Activated naive CD4-positive, alpha-beta T cell treated with anti-CD3 and anti-CD28 coated beads, Interleukin-2, amount 50 U/mL, for 72 hours (primary cell): Measurements from ENCODE around the gene RALGAPA1. TPM values are rescaled to one million over a fixed set of nuclear protein-coding genes. Genes with fewer than 3 reads are reported as not detected.
"Not testable (repeated sequence)": the region's sequence is repeated elsewhere in the genome, so short reads cannot be mapped to it uniquely, and the experiment has no call there.

Experiments used
- ATAC-seq, 2 donors: fragments of 150-1000 bp; cut with Tn5 transposase; 2 replicates each; pipeline ENCODE4 v1.10.0; 2021; ENCODE audit warnings: mild to moderate bottlenecking in 2 of 2, moderate library complexity in 2 of 2
- DNase-seq, 2 donors: peaks; one replicate each; pipeline ENCODE4 v3.0.0; 2021 to 2022; ENCODE audit warnings: low spot score in 2 of 2
- H3K27ac Mint-ChIP-seq, 2 donors: one replicate each; pipeline ENCODE4 v1.8.0; 2022; ENCODE audit warnings: mild to moderate bottlenecking in 2 of 2, mixed read lengths in 2 of 2
- H3K36me3 Mint-ChIP-seq, 2 donors: one replicate each; pipeline ENCODE4 v1.8.0; 2022; ENCODE audit warnings: mixed read lengths in 2 of 2
- H3K9me3 Mint-ChIP-seq, 2 donors: one replicate each; pipeline ENCODE4 v1.8.0; 2022; ENCODE audit warnings: mixed read lengths in 2 of 2
- total RNA-seq, 2 donors: library from RNA; stranded (reverse); gene quantifications; one replicate each; pipeline ENCODE4 v1.2.3, GENCODE V29; 2022

The RALGAPA1 gene
- total RNA-seq, 2 donors from 2014 or later = 22.5 to 34.7 TPM

DNA sequence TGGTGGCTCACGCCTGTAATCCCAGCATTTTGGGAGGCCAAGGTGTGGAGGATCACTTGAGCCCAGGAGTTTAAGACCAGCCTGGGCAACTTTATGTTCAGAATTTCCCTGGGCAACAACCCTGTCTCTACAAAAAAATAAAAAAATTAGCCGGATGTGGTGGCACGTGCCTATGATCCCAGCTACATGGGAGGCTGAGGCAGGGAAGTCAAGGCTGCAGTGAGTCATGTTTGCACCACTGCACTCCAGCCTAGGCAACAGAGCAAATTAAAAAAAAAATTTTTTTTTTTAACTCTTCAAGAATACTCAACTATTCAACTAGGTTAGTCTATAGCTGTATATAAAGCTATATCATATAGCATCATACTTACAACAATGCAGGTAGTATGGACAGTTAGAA lies 113.0 kb downstream of the RALGAPA1 start:
- Mint-ChIP-seq H3K36me3 (no peaks in the 10 kb centered on the region), H3K27ac (peak overlapping the region in 1 of 2 donors; percentile 53), H3K9me3 (no peaks in the 10 kb centered on the region)
- ATAC-seq (no peak), DNase-seq (no peak)

DNA sequence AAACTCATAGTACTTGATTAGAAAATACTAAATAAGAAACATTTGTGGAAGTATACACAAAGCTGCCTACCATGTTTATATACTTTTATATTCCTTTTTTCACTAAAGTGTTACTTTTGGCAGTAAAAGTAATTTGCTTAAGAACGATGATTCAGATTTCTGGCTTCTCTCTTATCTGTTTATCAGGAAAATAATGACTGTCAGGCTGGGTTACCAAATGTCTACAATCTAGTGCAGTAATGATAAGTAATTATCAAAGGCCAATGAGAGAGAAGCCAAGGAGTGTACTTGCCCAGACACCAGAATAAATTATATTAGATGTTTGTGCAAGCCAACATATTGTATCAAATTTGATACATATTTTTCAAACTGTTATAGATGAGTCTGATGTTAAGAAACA lies 113.4 kb downstream of the RALGAPA1 start:
- DNase-seq = no peak
- Mint-ChIP-seq H3K9me3 (no peaks in the 10 kb centered on the region), H3K36me3 (no peaks in the 10 kb centered on the region), H3K27ac (peak overlapping the region in 1 of 2 donors; percentile 53)
- ATAC-seq = no peak

DNA sequence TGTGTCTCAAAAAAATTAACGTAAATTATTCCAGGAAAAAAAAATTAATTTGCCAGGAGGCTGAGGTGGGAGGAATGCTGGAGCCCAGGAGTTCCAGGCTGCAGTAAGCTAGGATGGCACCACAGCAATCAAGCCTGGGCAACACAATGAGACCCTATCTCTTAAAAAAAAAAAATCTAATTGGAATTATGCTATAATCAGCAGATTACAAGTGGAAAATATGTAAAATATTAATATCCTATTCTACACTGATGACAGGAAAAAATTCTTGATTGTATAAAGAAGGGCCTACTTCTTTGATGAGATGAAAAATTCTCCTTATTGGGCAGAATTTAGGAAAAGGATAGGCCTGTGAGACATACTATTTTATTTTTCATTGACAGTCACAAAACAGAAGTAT lies 114.0 kb downstream of the RALGAPA1 start:
- no peak for DNase-seq
- Mint-ChIP-seq H3K9me3 (no peaks in the 10 kb centered on the region), H3K27ac (no peak overlapping the region), H3K36me3 (no peaks in the 10 kb centered on the region)
- ATAC-seq = no peak

DNA sequence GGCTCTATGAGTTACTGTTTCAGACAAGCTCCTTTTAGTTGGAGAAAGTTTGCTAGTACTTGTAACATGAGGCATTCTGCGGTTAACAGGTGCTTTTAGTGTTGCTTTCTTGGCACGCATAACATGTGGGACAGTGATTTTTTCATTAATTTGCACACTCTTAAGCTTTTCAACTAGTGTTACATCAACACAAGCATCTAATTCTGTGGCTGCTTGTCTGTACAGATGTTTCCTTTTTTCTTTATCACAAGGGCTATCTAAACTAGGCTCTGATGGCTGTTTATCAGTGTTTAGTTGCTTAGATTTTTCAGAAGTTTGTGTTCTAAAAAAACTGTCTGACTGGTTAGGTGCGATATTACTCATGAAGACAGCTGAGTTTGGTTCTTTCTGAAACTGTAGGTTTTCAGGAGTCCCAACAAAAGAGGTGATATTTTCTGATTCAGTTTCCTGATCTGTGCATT lies 120.1 kb downstream of the RALGAPA1 start:
- peak; percentile 59 to 90 for ATAC-seq
- H3K9me3 Mint-ChIP-seq = no peaks in the 10 kb centered on the region

DNA sequence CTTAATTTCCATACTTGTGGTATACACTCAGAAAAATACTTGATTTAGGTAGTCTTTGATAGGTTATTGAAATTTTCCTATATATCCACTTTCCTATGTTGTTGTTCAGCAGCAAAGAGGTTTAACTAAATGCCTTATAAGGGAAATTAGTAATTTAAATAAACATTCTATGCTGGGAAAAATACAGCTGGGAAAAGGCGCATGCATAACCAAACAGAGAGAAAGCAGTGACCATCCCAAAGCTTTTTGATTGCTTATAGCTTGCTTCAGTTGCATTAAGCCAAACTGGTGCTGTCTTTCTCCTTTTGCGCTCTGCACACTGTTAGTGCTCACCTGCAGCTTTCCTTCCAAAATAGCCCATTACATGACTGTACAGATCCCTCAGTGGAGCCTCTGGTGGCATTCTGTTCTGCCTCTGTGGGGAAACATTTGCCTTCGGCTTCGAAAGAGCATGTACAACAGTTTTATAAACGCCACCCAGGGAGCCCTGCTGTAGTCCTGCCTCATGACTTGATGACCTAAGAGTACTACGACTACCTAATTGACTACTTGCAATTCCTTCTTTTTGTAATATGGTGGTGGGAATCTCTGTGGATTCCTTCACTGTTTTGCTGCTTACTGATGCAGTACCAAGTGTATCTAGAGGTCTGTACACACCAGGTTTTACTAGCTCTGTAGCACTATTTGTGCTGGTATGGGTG lies 120.8 kb downstream of the RALGAPA1 start:
- Mint-ChIP-seq H3K27ac (peak overlapping the region in 1 of 2 donors; percentile 89), H3K9me3 (no peaks in the 10 kb centered on the region)
- DNase-seq = no peak

More for the DNA sequence above, 120.1 kb downstream of the RALGAPA1 start:
- peaks cover 0 to 4% of the 10 kb centered on the region in 2 donors for H3K36me3 Mint-ChIP-seq
- peak overlapping the region; percentile 47 to 89 for H3K27ac Mint-ChIP-seq
- DNase-seq = no peak

DNA sequence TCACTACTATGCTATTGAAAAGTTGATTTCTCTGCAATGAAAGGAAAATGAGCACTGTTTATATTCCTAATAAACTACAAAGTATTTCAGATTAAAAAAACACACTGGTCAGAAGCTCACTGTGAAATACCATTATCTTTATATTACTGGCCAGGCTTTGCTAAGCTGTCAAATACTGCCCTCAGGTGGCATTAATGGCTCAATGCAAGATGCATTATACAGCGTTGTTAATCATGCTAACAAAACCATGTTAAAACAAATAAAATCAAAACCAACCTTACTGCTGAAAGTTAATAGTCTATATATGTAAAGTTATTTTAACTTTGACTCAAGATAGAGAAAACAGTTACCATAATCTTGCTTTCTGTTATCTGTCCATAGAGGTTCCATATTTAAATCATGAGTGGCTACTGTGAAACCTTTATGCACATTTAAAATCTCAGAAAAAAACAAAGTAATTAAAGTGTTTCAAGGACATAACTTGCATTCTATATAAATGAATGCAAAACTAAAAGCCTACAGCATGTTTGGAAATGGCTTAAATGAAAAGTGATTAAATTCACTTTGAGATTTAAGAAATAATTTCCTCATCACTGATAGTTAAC lies 121.7 kb downstream of the RALGAPA1 start:
- Mint-ChIP-seq H3K27ac (no peak overlapping the region), H3K9me3 (no peaks in the 10 kb centered on the region), H3K36me3 (peaks cover 0 to 4% of the 10 kb centered on the region in 2 donors)
- ATAC-seq = peak in 1 of 2 donors; percentile 45
- DNase-seq = peak in 1 of 2 donors; percentile 23

More for the DNA sequence above, 120.8 kb downstream of the RALGAPA1 start:
- peak in 1 of 2 donors; percentile 6 for ATAC-seq
- peaks cover 0 to 4% of the 10 kb centered on the region in 2 donors for H3K36me3 Mint-ChIP-seq

DNA sequence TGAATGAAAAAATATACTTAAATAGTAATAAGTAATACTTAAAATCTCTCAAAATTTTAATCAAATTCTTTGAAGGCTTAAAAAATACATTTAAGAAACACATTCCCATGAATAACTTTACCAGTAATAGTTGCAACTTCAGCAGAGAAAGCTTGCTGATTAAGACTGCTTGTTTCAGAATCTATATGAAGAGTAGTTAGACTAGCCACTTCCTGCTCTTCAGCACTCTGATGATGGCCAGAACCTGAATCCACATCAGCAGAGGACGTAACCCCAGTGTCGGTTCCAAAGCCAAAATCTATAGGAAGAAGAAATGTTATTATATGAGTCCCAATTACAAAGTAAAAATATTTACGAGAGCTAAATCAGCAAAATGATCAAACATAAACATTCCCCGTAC lies 125.4 kb downstream of the RALGAPA1 start:
- H3K36me3 Mint-ChIP-seq, H3K9me3 Mint-ChIP-seq, ATAC-seq, H3K27ac Mint-ChIP-seq, DNase-seq: not testable (repeated sequence)

DNA sequence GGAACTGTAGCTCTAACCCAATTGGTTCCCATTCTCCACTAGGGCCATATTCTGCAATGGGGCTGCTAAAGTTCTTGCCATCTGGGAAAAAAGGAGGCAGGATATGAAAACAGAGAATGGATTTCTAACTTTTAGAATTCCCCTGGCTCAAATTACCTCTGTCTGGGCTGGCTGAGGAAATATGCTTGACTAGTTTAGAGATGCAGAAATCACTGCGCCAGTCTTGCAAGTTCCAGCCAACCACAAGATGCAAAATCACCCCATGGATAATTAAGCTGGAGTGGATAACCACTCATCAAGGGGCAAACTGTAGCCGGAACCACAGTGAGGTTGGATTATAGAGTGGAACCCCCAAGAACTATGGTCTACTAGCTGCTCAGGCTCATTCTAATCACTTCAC lies 126.3 kb downstream of the RALGAPA1 start:
- no peaks in the 10 kb centered on the region for H3K36me3 Mint-ChIP-seq
- ATAC-seq = no peak
- no peak overlapping the region for H3K27ac Mint-ChIP-seq

DNA sequence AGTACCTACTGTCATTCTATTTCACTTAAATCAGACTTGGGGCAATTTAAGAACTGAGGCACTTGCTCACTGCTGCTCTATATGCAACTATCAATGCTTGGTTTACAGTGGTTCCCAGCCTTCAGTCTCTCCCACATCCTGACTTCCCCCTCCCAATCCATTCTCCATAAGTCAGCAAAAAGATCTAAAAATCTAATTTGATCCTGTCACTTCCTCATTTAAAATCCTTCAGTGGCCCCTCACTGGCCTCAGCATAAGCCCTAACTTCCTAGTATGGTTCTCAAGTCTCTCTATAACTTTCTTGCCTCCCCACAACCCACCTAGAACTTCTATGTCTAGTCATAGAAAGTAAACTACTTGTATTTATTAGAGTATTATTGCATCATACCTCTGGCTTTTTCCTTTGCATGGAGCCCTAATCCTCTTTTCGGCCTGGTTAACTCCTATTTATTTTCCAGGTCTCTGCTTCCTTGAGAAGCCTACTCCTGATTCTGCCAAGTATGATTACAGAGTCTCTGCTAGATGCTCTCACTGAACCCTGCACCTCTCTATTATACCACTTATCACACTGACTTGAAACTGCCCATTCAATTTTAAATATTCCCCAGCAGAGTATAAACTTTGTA lies 130.6 kb downstream of the RALGAPA1 start:
- H3K9me3 Mint-ChIP-seq = no peaks in the 10 kb centered on the region
- ATAC-seq = no peak
- no peak overlapping the region for H3K27ac Mint-ChIP-seq
- no peaks in the 10 kb centered on the region for H3K36me3 Mint-ChIP-seq
- no peak for DNase-seq

More for the DNA sequence above, 126.3 kb downstream of the RALGAPA1 start:
- H3K9me3 Mint-ChIP-seq = no peaks in the 10 kb centered on the region
- DNase-seq = no peak

DNA sequence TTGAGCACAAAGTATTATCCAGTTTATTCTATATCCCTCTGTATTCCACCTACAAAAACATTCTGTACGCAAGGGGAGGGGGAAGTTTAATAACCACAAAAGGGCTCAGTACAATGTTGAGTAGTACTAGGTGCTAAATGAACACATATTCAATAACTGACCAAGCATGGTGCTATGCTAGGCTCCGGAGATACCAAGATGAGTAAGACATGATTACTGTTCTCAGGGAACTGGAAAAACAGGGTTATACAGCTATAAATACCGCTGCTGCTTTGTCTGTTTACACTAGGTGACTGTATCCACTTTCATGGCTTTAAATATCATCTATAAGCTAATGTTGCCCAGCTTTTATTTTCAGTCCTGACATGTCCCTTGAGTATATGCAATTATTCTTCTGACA lies 139.3 kb downstream of the RALGAPA1 start:
- ATAC-seq (peak in 1 of 2 donors; percentile 16), DNase-seq (no peak)
- H3K36me3 Mint-ChIP-seq = peaks cover 0 to 6% of the 10 kb centered on the region in 2 donors
- no peak overlapping the region for H3K27ac Mint-ChIP-seq
- H3K9me3 Mint-ChIP-seq = no peaks in the 10 kb centered on the region

DNA sequence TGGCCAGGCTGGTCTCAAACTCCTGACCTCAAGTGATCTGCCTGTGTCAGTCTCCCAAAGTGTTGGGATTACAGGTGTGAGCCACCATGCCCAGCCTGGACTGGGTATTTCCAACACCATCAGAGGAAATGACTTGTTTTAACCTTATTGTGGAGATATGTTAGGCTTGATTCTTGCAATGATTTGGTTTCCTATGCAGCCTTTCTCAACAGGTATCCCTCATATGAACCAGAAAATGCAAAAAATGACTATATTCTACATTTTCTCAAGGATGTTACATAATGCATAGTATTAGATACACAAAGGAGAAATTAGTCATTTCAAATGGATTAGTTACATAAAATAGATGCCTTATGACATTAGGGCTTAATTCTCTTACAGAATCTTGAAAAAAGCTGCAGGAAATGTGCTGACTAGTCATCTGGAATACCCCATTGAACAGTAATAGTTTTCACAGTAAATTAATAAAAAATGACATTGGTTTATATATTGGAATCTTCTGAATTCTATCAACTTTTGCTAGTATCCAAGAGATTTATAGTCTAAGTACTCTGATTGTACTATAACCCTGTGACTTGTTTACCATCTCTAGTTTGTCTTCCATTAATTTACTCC lies 142.6 kb downstream of the RALGAPA1 start:
- ATAC-seq = peak in 1 of 2 donors; percentile 52

DNA sequence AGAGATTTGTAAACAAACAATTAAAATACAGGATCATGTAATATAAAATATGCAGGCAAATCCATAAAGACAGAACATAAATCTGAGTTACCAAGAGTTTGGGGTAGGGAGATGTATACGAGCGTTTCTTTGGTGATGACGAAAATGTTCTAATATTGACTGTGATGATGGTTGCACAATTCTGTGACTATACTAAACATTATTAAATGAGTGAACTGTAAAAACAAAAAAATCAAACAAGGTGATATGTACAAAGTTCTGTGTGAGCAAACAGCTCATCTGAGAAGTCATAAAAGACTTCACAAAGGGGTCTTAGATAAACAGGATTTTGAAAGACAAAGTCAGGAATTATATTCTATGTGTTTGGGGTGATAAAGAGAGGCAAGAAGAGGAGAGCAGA lies 147.2 kb downstream of the RALGAPA1 start:
- Mint-ChIP-seq H3K9me3 (no peaks in the 10 kb centered on the region), H3K27ac (no peak overlapping the region), H3K36me3 (peaks cover 0 to 6% of the 10 kb centered on the region in 2 donors)
- ATAC-seq (no peak), DNase-seq (no peak)

More for the DNA sequence above, 142.6 kb downstream of the RALGAPA1 start:
- Mint-ChIP-seq H3K27ac (no peak overlapping the region), H3K9me3 (no peaks in the 10 kb centered on the region), H3K36me3 (peaks cover 0 to 11% of the 10 kb centered on the region in 2 donors)
- no peak for DNase-seq

DNA sequence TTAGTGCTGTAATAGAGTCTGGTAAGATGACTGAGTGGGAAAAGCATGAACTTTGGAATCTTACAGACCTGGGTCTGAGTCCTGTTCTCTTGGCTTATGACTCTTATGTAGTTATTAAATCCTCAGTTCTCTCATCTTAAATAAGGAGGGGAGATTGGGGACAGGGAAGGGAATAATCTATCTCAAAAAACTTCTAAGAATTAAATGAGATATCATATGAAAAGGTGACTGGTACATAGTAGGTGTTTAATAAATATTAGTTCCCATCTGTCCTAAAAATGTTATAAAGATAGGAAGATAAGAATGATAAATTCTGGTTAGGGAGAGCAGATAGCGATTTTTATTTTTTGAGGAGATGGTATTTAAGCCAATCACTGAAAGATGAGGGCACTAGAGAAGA lies 156.1 kb downstream of the RALGAPA1 start:
- Mint-ChIP-seq H3K9me3 (no peaks in the 10 kb centered on the region), H3K27ac (no peak overlapping the region), H3K36me3 (peaks cover 0 to 15% of the 10 kb centered on the region in 2 donors)
- no peak for ATAC-seq
- DNase-seq = no peak

DNA sequence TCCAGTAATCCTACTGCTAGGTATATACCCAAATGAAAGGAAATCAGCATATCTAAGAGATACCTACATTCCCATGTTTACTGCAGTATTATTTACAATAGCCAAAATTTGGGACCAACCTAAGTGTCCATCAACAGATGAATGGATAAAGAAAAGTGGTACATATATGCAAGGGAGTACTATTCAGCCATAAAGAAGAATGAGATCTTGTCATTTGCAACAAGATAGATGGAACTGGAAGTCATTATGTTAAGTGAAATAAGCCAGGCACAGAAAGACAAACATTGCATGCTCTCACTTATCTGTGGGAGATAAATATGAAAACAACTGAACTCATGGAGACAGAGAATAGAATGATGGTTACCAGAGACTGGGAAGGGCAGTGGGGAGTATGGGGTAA lies 165.6 kb downstream of the RALGAPA1 start:
- H3K9me3 Mint-ChIP-seq = peaks cover 0 to 16% of the 10 kb centered on the region in 2 donors
- DNase-seq (no peak), ATAC-seq (no peak)

DNA sequence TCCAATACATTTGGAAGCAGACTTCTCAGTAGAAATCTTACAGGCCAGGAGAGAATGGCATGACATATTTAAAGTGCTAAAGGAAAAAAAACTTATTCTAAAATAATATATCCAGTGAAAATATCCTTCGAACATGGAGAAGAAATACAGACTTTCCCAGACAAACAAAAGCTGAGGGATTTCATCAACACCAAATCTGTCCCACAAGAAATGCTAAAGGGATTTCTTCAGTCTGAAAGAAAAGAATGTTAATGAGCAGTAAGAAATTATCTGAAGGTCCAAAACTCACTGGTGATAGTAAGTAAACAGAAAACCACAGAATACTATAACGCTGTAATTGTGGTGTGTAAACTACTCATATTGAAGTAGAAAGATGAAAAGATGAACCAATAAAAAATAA lies 171.2 kb downstream of the RALGAPA1 start:
- no peak for DNase-seq
- no peak for ATAC-seq
- Mint-ChIP-seq H3K27ac (peak overlapping the region in 1 of 2 donors; percentile 63), H3K9me3 (peaks cover 0 to 4% of the 10 kb centered on the region in 2 donors), H3K36me3 (peaks cover 38 to 49% of the 10 kb centered on the region in 2 donors)

More for the DNA sequence above, 165.6 kb downstream of the RALGAPA1 start:
- peaks cover 54 to 57% of the 10 kb centered on the region in 2 donors for H3K36me3 Mint-ChIP-seq
- no peak overlapping the region for H3K27ac Mint-ChIP-seq

DNA sequence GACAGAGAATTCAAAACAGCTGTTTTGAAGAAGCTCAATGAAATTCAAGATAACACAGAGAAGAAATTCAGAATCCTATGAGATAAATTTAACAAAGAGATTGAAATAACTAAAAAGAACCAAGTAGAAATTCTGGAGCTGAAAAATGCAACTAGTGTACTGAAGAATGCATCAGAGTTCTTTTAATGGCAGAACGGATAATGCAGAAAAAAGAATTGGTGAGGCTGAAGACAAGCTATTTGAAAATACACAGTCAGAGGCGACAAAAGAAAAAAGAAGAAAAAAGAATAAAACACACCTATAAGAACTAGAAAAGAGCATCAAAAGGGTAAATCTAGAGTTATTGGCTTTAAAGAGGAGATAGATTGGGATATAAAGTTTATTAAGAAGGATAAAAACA lies 171.8 kb downstream of the RALGAPA1 start:
- DNase-seq (no peak), ATAC-seq (no peak)
- peaks cover 0 to 4% of the 10 kb centered on the region in 2 donors for H3K9me3 Mint-ChIP-seq
- H3K36me3 Mint-ChIP-seq = peaks cover 32 to 43% of the 10 kb centered on the region in 2 donors
- H3K27ac Mint-ChIP-seq = peak overlapping the region in 1 of 2 donors; percentile 1

DNA sequence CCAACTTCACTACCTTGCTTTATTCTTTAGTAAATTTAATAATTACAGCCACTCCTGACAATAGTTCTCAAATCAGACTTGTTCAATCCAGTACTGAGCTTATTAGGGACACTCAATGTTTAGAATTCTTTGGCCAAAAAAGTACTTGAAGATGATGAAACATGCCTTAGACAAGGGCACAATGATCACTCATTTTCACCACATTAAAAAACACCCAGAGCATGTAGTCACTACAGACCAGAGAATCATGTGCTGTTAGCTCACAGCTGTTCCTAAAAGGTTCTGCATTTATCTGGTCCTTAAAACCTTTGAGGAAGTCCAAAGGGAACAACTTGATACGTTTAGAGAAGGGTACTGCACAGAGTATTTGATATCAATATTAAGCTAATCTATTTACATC lies 176.4 kb downstream of the RALGAPA1 start:
- Mint-ChIP-seq H3K36me3 (peaks cover 0 to 6% of the 10 kb centered on the region in 2 donors), H3K9me3 (no peaks in the 10 kb centered on the region), H3K27ac (no peak overlapping the region)
- DNase-seq (no peak), ATAC-seq (no peak)
